Stimulated activated naive CD8-positive, alpha-beta T cell treated with anti-CD3 and anti-CD28 coated beads, Interleukin-15, Interleukin-2, amounts not matched to agents 100 ng/mL and 50 ng/mL, for 24 hours (primary cell): Measurements from ENCODE around the gene TBC1D22A.

ENCODE experiments used
- H3K27ac Mint-ChIP-seq: one replicate; pipeline ENCODE4 v1.8.0; 2021; ENCODE audit warnings: mild to moderate bottlenecking, mixed read lengths
- H3K27me3 Mint-ChIP-seq: one replicate; pipeline ENCODE4 v1.8.0; 2021; ENCODE audit warnings: mixed read lengths
- H3K36me3 Mint-ChIP-seq: one replicate; pipeline ENCODE4 v1.8.0; 2021; ENCODE audit warnings: low read depth, mixed read lengths
- H3K4me1 Mint-ChIP-seq: one replicate; pipeline ENCODE4 v1.8.0; 2021; ENCODE audit warnings: low read depth, mixed read lengths
- H3K4me3 Mint-ChIP-seq: one replicate; pipeline ENCODE4 v1.8.0; 2021; ENCODE audit warnings: mild to moderate bottlenecking, mixed read lengths
- H3K9me3 Mint-ChIP-seq: one replicate; pipeline ENCODE4 v1.8.0; 2021; ENCODE audit warnings: mixed read lengths

The TBC1D22A gene

DNA sequence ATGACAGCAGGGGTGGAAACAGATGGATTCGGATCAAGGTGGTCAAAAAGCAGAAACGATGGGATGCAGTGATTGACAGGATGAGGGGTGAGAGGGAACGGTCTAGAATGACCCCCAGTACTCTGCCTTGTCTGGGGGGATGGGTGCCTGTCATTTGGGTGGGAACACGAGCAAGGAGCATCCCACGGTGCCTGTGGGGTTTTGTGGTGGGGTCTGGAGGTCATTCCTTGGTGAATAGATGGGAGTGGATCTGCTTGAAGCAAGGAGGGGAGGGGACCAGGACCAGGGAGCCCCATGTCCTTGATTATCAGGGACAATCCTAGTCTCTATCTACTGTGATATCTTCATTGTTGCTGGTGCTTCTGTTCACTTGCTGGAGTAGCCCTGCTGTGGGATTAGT lies 16.3 kb upstream of the TBC1D22A start:
- Mint-ChIP-seq H3K4me1 (peaks cover 26% of the 10 kb centered on the region), H3K27ac (no peak overlapping the region), H3K9me3 (peaks cover 4% of the 10 kb centered on the region), H3K4me3 (no peak overlapping the region), H3K27me3 (no peaks in the 10 kb centered on the region), H3K36me3 (no peaks in the 10 kb centered on the region)

DNA sequence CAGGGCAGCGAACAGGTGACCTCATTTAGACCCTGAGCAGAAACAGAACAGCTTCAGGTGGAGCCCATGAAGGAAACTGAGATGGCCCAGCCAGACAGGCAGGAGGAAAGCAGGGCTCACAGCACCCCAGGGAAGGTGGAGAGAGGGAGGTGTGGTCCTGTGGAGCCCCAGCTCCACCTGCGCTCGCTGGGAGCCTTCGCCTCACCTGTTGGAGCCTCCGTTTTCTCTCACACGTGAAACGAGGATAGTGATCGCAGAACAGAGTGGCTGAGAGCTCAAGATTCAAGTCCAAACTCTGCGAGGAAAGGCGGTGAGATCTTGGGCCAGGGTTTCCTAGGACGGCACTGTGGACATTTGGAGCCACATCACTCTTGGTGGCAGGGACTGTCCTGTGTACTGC lies 15.8 kb upstream of the TBC1D22A start:
- no peaks in the 10 kb centered on the region for H3K27me3 Mint-ChIP-seq
- H3K27ac Mint-ChIP-seq, result no peak overlapping the region
- H3K4me3 Mint-ChIP-seq, result no peak overlapping the region
- no peaks in the 10 kb centered on the region for H3K36me3 Mint-ChIP-seq
- H3K9me3 Mint-ChIP-seq, result peaks cover 4% of the 10 kb centered on the region
- H3K4me1 Mint-ChIP-seq, result peaks cover 29% of the 10 kb centered on the region

DNA sequence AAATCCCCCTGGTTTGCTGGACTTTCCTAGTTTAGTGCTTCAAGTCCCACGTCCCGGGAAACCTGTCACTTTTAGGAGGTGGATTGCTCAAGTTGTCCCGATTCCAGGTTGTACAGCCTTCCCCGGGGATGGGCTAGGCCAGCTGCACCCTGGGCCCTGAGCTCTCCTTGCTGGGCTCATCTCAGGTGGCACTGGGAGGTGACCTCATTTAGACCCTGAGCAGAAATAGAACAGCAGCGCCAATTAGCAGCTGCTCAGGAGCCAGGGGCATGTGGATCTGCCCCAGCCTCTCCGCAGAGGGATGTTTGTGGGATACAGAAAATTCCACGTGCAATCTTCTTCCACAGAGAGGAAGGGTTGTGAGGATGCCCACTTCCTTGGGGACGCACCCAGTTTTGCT lies 14.8 kb upstream of the TBC1D22A start:
- H3K36me3 Mint-ChIP-seq, result no peaks in the 10 kb centered on the region
- no peak overlapping the region for H3K4me3 Mint-ChIP-seq
- H3K27ac Mint-ChIP-seq, result no peak overlapping the region
- peaks cover 2% of the 10 kb centered on the region for H3K9me3 Mint-ChIP-seq
- no peaks in the 10 kb centered on the region for H3K27me3 Mint-ChIP-seq
- peaks cover 29% of the 10 kb centered on the region for H3K4me1 Mint-ChIP-seq

DNA sequence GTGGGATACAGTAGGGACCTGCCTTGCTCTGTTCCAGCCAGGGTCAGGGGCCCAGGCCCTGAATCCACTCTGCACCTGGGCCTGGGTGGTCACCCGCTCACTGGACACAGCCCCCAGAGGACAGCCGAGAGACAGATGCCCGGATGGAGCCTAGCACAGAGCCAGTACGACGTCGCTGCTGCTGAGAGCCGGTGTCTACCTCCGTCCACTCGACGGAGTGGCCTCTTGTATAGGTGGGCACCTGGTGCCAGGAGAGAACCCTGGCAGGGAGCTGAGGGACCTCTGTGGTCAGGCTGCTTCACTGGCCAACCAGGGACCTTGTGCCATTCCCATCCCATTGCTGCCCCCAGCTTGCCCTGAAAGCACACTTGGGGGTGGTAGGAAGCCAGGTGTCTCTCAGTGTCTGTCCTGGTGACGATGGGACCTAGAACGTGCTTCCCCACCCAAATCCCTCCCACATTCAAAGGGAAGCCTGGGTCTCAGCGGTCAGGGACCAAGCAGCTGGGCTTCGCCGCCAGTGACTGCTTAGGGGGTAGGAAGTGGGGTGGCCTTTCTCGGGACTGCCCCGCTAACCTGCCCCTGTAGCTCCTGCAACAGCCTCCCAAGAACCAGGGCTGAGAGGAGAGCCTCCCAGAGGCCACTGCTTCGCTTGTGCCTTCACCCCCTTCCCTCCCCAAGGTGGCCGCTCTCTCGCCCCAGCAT lies 14.1 kb upstream of the TBC1D22A start:
- Mint-ChIP-seq H3K4me3 (peak overlapping the region; percentile 67), H3K4me1 (peaks cover 29% of the 10 kb centered on the region), H3K27me3 (no peaks in the 10 kb centered on the region), H3K27ac (peak overlapping the region; percentile 90), H3K9me3 (no peaks in the 10 kb centered on the region), H3K36me3 (no peaks in the 10 kb centered on the region)

DNA sequence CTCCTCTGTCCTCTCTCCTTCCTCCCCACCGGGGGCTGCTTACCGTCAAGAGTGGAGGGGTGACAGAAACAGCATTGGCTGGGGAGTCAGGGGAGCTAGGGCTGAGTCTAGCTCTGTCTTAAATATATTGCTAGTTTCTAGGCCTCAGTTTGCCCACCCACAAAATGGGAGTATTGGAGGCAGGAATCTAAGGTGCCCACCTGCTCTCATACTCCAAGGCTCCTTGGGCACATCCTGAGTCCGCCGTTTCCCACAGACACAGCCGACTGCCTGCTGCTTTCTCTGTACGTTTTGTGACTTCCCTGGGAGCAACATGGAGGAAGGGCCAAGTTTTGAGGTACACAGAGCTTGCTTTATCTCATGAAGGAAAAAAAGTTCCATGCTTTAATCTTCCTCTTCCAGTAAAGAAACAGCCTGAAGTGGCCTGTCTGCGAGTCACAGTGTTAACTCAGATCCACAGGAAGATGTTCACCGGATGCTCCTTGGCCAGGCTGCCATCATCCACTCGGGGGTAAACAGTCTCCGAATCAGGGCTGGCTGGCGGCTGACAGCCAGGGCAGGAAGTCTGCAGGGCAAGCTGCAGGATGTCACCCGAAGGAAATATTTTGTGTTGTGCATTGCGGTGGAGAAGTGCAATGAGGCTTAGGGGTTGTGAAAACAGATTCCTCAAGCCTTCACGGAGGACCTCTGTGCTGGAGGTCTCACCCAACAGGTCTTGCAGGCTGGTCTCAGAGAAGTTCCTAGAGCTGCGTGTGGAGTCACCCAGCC lies 13.4 kb upstream of the TBC1D22A start:
- no peaks in the 10 kb centered on the region for H3K27me3 Mint-ChIP-seq
- H3K4me3 Mint-ChIP-seq, result peak overlapping the region; percentile 67
- peak overlapping the region; percentile 90 for H3K27ac Mint-ChIP-seq
- H3K36me3 Mint-ChIP-seq, result no peaks in the 10 kb centered on the region
- H3K4me1 Mint-ChIP-seq, result peaks cover 33% of the 10 kb centered on the region
- H3K9me3 Mint-ChIP-seq, result no peaks in the 10 kb centered on the region

DNA sequence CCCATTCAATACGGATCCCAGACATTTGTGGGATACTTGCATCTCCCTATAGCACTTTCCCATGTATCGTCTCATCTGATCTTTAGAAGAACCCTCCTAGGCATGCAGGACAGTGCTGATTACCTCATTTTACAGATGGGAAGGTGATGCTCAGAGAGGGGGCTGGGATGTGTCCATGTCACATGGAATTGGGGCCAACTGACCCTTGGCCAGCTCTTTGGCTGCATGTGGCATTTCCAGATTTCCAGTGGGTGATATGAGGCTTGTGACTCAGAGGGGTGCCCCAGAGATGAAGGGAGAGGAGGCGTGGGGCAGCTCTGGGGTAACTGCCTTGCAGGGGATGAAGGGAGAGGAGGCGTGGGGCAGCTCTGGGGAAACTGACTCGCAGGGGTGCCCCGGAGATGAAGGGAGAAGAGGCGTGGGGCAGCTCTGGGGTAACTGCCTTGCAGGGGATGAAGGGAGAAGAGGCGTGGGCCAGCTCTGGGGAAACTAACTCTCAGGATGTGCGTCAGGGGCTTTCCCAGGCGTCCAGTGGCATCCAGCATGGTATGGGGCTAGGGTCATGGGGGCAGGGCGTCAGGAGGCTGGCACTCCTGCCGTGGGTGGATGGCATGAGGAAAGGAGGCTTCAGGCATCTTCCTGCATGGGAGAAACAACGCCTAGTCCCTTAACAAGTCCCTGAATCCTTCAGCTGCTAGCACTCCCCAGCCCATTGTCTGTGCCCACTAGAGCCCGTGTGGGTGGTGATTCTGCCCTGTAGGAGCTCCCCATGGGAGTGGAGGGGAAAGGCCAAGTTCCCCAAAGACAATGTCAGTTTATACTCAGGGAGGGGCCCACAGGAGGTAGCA lies 12.5 kb upstream of the TBC1D22A start:
- Mint-ChIP-seq H3K4me3 (peak overlapping the region; percentile 67), H3K36me3 (no peaks in the 10 kb centered on the region), H3K4me1 (peaks cover 39% of the 10 kb centered on the region), H3K27me3 (no peaks in the 10 kb centered on the region), H3K9me3 (no peaks in the 10 kb centered on the region), H3K27ac (peak overlapping the region; percentile 90)

DNA sequence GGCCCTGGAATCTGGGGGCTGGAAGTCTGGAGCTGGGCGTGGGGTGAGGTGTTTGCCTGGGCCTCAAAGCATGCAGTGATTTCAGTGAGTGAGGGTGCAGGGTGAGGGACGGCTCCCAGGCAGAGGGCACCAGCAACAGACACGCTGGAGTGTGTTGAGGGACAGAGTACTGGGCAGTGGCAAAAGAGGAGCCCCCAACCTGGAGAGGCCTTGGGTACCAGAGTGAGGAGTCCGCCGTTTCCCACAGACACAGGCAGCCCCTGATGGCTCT lies 12.0 kb upstream of the TBC1D22A start:
- Mint-ChIP-seq H3K27ac (peak overlapping the region; percentile 90), H3K36me3 (no peaks in the 10 kb centered on the region), H3K9me3 (no peaks in the 10 kb centered on the region), H3K4me1 (peaks cover 39% of the 10 kb centered on the region), H3K4me3 (peak overlapping the region; percentile 67), H3K27me3 (no peaks in the 10 kb centered on the region)

DNA sequence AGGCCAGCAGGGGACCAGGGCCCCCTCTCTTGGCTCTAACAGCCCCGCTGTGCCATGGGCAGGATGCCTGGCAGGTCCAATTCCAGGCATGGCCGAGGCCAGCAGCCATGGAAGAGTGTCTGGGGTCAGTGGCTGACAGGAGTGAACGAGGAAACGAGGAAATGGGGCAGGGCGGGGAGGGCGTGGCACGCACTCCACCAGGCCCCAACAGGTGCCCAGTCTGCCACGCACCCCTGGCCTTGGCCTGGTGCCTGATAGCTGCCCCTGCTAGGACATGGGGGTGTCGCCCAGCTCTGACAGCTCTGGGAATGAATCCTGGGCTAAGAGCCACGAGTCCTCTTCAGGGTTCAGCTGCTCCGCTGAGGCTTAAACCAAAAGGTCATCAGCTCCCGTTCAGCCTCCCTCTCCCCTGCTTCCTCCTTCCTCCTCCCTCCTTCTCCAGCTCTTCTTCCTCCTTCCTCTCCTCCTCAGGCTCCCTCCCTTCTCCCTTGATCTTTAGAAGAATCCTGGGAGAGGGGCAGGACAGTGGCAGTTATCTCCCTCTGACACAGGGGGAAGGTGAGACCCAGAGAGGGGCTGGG lies 11.5 kb upstream of the TBC1D22A start:
- peaks cover 39% of the 10 kb centered on the region for H3K4me1 Mint-ChIP-seq
- H3K36me3 Mint-ChIP-seq, result no peaks in the 10 kb centered on the region
- no peaks in the 10 kb centered on the region for H3K27me3 Mint-ChIP-seq
- no peak overlapping the region for H3K4me3 Mint-ChIP-seq
- peak overlapping the region; percentile 90 for H3K27ac Mint-ChIP-seq
- H3K9me3 Mint-ChIP-seq, result no peaks in the 10 kb centered on the region

DNA sequence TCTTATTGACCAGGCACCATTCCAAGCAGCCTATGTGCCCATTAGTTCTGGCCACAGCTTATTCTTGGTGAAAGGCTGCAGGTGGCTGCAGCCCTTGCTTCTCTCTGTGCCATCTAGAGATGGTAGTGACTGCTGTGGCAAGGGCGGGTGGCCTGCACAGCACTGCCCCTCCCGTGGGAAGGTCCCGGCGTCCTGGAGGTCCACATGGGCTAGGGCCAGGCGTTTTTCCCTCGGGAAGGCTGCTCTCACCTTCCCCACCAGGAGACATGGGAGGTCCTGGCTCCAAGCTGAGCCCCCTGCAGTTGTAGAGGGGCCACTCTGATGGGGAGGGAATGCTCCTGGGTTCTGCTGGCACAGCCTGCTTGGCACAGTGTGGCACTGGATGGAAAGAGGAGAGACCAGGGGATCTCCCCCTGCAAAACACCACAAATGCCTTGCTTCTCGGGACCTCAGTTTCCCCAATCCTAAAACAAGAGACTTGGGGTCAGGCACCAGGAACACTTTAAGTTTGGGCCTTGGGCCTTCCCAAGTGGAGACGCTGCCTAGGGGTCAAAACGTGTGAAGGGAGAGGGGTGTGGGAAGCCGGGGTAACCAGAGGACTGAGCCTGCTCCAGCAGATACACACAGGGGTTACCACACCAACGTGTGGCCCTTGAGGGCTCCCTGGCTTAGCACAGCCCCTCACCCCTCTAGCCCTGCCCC lies 10.0 kb upstream of the TBC1D22A start:
- Mint-ChIP-seq H3K4me1 (peaks cover 44% of the 10 kb centered on the region), H3K36me3 (peaks cover 7% of the 10 kb centered on the region), H3K27me3 (no peaks in the 10 kb centered on the region), H3K9me3 (peaks cover 6% of the 10 kb centered on the region), H3K27ac (no peak overlapping the region), H3K4me3 (no peak overlapping the region)

DNA sequence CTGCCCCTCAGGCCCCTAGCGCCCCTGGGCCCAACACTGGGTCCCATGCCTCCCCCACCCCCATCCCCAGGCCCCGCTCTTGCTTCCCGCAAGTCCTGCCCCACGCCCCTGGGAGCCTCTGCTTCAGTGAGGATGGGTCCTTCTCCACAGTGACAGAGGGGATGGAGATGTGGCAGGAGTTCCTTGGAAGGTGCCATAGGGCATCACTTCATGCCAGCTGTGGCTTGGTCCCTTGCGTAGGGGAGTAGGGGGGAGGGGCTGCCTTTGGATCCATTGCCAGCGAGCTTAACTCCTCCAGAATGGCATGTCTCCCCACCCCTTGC lies 9.5 kb upstream of the TBC1D22A start:
- Mint-ChIP-seq H3K4me1 (peaks cover 44% of the 10 kb centered on the region), H3K27me3 (no peaks in the 10 kb centered on the region), H3K4me3 (no peak overlapping the region), H3K27ac (no peak overlapping the region), H3K36me3 (peaks cover 7% of the 10 kb centered on the region), H3K9me3 (peaks cover 6% of the 10 kb centered on the region)

DNA sequence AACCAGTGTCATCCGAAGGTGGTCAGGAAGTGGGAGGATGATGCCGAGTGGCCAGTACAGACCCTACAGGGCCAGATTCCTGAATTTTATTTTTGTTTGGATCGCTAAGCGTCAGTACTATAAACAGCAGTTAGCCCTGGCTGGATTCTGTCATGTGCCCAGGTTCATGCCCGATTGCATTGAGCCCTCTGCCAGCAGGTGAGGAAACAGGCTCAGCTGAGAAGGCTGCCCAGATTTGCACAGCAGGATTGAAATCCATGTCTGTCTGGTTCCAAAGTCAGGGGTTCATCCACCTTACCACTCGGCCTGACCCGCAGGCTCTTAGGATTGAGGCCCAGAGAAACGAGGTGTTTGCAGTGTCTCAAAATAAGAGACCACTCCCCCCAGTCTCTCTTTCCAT lies 9.1 kb upstream of the TBC1D22A start:
- Mint-ChIP-seq H3K9me3 (peaks cover 6% of the 10 kb centered on the region), H3K27ac (no peak overlapping the region), H3K27me3 (no peaks in the 10 kb centered on the region), H3K4me1 (peaks cover 44% of the 10 kb centered on the region), H3K4me3 (no peak overlapping the region), H3K36me3 (peaks cover 7% of the 10 kb centered on the region)

DNA sequence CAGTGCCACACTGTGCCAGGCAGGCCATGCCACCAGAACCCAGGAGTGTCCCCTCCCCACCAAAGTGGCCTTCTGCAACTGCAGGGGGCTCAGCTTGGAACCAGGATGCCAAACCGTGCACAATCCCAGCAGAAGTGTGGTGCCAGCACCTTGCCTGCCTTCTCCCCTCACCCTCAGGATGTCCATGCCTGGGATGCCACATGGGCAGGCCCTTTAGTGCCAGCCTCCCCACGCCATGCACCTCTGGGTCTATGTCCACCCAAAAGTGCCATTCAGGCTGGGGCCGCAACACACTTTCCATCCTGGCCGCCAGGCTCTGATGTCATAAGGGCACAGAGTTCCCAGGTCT lies 8.7 kb upstream of the TBC1D22A start:
- H3K36me3 Mint-ChIP-seq, result peaks cover 7% of the 10 kb centered on the region
- no peak overlapping the region for H3K4me3 Mint-ChIP-seq
- H3K9me3 Mint-ChIP-seq, result peaks cover 6% of the 10 kb centered on the region
- no peaks in the 10 kb centered on the region for H3K27me3 Mint-ChIP-seq
- H3K4me1 Mint-ChIP-seq, result peaks cover 46% of the 10 kb centered on the region
- peak overlapping the region; percentile 83 for H3K27ac Mint-ChIP-seq

DNA sequence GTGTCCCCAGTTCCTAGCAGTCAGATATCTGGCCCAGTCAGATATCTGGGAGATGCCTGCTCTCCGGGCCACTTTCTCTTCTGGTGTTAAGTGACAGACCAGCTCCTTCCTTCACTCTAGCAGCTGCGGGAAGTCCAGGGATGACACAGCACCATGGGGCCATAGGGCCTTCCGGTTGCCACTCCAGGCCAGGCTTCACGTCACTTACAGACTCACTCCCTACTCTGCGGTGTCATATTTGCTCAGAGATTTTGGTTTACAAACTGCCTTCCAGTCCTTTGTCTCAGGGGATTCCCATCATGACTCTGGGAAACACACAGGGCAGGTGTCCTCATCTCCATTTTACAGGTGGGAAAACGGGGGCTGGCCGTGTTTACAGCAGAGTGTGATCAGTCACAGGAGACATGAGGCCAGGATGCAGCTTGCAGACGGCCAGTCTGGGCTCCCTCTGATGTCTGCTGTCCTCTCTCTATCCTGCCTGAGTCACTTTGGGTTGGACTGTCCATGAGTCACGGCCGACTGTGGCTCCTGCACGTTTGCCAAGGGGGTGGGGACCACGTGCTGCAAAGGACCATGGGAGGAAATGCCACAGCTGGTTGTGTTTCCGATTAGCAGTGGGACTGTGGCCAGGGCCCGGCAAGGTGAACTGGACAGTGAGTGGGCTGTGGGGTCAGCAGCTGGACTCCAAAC lies 8.2 kb upstream of the TBC1D22A start:
- peaks cover 7% of the 10 kb centered on the region for H3K36me3 Mint-ChIP-seq
- peak overlapping the region; percentile 83 for H3K27ac Mint-ChIP-seq
- peaks cover 6% of the 10 kb centered on the region for H3K9me3 Mint-ChIP-seq
- H3K4me1 Mint-ChIP-seq, result peaks cover 44% of the 10 kb centered on the region
- H3K4me3 Mint-ChIP-seq, result no peak overlapping the region
- H3K27me3 Mint-ChIP-seq, result no peaks in the 10 kb centered on the region

DNA sequence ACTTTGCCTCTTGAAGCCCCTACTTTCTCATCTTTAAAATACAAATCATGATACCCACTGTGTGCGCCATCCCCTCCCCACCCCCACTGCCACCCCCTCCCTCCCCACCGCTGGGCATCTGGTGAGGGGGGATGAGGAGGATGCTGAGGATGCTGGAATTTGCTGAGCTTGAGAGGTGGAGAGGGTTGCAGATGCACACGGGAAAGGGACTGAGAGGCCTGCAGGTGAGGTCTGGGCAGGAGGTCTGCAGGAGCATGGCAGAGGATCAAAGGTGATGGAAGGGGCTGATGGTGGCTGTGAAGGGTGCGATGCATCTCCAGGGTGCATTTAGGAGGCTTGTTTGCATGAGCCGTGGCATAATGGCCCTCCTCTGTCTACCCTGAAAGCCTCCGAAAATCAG lies 7.6 kb upstream of the TBC1D22A start:
- Mint-ChIP-seq H3K27me3 (no peaks in the 10 kb centered on the region), H3K27ac (no peak overlapping the region), H3K4me1 (peaks cover 38% of the 10 kb centered on the region), H3K9me3 (peaks cover 6% of the 10 kb centered on the region), H3K4me3 (no peak overlapping the region), H3K36me3 (peaks cover 7% of the 10 kb centered on the region)
